ENCODE measurements around the gene OR10R2.
"Not testable (repeated sequence)": the region's sequence is repeated elsewhere in the genome, so short reads cannot be mapped to it uniquely, and the experiment has no call there.

OR10R2 gene, protein sequence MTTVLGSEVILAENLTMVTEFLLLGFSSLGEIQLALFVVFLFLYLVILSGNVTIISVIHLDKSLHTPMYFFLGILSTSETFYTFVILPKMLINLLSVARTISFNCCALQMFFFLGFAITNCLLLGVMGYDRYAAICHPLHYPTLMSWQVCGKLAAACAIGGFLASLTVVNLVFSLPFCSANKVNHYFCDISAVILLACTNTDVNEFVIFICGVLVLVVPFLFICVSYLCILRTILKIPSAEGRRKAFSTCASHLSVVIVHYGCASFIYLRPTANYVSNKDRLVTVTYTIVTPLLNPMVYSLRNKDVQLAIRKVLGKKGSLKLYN

DNA sequence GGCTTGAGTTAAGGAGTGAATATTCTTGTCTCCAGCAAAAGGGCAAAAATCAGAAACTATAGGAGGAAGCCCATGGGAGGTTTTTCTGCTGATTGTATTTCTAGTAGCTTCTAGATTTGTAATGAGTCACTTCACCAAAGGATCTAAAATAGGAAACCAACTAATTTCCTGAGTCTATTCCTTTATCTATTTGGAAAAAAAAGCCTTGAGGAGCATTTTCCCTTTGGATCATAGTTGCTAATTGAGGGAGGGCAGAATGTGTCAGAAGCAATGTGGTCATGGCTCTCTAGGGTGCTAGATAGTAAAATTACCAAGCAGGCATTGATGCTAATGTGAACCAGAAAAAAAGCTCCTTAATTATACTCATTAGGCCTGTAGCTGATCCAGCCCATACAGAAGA lies at the start of gene OR10R2:
Gene OR10R2 (plus strand): TSS at position 301 of the 400 bp plus-strand sequence. CDS start 106 bp downstream, outside the sequence.
- no peak for DNase-seq

DNA sequence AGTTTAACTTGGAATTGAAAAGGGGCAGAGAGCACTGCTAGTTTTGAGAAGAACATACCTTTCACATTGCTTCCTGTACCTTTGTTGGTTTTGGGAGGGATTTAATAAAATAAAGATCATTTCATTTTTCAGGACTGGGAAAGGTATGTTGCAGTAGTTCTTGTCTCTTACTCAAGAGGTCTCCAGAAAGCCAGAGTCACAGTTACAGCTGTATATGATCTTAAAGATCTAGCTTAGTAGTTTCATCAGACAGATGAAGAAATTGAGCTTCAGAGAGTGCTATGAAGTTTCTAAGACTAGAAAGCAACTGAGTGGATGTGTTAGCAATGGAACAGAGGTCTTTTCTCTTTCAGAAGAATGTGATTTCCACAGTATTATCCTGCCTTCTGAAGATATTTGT lies 47.0 kb upstream of the OR10R2 start:
- no peak for DNase-seq

DNA sequence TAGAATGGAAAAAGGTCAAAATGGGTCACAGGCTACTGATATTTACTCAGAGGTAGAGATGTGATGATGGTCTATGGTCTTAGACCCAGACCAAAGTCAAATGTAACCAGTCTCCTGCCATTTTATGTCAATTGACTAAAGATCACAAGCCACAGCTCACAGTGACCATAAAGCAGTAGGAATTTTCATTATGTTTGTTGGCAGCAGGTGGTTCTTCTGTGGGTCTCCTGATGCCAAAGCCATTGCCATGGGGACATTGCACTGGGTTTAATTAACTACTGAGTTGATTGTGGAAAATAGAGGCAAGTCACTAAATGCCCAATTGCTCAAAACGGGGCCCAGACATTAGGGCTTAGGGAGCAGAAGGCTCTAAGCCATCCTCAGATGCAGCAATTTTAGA lies 45.9 kb upstream of the OR10R2 start, which contains the start of gene OR10K2:
Gene OR10K2 (minus strand): TSS at position 101 of the 400 bp plus-strand sequence. CDS start 5,371 bp downstream, outside the sequence.
- no peak for DNase-seq

DNA sequence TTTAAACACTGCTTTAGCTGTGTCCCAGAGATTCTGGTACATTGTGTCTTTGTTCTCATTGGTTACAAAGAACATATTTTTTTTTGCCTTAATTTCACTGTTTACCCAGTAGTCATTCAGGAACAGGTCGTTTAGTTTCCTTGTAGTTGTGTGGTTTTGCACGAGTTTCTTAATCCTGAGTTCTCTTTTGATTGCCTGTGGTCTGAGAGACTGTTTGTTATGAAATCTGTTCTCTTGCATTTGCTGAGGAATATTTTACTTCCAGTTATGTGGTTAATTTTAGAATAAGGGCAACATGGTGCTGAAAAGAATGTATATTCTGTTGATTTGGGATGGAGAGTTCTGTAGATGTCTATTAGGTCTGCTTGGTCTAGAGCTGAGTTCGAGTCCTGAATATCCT lies 41.9 kb upstream of the OR10R2 start:
- not testable (repeated sequence) for DNase-seq

DNA sequence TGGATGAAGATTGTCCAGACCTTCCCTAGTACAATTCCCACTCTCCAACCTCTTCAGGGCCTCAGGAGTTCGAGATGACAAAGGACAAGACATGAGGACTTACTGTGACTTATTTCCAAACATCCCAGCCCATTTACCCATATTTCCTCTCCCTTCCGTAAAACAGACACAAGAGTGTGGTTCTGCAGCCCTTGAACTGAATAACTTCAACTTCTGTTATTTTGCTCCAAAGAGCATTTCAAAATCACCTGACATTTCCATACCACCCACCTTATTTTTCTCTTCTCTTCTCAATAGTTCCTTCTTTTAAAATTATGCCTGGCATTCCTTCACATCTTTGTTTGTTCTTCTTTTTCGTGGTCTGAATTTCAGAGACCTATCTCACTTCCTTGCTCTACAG lies 37.3 kb upstream of the OR10R2 start:
- no peak for DNase-seq

DNA sequence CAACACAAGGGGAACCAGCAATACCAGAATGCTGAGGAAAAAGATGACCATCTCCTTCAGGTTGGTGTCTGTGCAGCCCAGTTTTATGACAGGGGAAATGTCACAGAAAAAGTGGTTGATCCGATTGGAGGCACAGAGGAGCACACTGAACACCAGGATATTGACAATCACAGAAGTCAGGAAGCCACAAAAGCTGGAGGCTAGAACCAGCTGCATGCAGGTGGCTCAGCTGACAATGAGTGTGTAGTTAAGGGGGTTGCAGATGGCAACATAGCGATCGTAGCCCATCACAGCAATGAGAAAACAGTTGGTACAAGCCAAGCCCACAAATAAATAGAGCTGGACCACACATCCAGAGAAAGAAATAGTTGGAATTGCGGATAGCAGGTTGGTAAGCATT lies 26.6 kb upstream of the OR10R2 start:
- DNase-seq: no peak

DNA sequence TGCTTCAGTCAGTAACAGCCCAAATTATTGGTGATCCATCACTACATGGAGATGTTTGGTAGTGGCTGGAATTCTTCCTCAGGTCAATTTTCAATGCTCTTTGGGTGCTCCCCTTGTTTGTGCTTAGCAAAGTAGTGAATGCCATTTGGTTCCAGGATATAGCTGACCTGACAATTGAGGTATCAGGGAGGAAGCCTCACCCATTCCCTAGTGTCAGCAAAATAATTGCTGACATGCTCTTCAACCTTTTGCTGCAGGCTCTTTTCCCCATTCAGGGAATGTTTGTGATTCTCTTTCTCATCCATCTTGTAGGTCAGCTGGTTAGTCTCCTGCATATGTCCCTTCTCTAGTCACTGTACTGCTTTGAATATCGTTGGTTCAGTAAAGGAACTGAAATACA lies 17.5 kb upstream of the OR10R2 start:
- no peak for DNase-seq

DNA sequence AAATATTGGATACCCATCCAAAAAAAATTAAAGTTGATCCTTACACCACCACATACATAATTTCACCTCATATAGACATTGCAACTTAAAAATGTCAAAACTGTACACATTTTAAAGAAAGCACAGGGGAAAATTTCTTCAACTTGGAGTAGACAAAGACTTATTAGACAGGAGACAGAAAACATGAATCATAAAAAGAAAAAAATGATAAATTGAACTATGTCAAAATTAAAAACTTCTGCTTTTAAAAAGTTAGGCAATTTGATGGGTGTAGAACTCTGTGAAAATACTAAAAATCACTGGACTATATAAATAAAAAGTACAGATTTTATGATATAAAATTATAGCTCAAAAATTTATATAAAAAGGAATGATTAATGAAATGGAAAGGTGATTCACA lies 14.8 kb upstream of the OR10R2 start:
- DNase-seq: no peak

DNA sequence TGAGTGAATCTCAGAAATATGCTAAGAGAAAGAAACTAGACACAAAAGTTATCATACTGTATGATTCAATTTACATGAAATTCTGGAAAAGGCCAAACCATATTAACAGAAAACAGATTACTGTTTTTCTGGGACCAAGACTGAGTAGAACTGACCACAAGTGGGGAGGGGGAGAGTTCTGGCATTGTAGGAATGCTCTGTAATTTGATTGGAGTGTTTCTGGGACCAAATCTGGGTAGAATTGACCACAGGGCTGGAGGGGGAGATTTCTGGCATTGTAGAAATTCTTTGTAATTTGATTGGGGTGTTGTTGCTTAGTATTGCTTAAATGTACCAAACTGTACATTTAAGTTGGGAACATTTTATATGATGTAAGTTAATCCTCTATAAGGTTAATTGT lies 13.8 kb upstream of the OR10R2 start:
- no peak for DNase-seq

DNA sequence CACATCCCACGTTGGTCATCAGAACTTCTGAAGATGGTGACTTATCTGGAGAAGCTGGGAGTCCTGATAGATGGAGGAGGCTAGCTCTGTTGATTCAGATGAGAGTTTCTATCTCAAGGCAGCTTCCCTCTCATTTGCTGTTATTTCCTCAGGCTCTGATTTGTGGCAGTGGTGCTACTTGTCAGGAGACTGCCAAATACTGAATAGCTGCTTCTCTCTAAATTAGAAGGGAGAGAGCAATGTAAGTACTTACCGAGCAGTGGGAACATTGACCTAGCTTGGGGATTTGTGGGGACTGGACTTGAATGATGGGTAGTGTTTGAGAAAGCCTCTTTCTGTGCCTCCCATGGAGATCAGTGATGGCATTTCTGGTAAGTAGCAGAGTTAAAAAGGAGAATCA lies 10.5 kb upstream of the OR10R2 start, which contains the start of gene OR10K1:
Gene OR10K1 (plus strand): TSS at position 301 of the 400 bp plus-strand sequence. CDS start 3,728 bp downstream, outside the sequence.
- no peak for DNase-seq

DNA sequence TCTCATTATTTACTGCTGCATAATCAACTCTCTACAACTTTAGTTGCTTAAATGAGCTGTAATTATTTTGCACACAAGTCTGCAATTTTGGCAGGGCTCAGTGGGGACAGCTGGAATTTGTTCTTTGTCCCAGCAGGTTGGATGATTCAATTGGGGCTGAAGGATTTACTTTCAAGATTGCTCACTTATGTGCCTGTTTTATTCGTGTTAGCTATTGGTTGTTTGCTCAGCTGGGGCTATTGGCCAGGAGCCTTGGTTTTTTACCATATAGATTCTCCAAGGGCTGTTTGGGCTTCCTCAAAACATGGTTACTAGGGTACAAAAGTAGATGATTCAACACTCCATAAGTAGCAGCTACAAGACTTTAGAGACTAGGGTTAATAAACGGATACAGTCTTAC lies 13.4 kb downstream of the OR10R2 start:
- DNase-seq: no peak

DNA sequence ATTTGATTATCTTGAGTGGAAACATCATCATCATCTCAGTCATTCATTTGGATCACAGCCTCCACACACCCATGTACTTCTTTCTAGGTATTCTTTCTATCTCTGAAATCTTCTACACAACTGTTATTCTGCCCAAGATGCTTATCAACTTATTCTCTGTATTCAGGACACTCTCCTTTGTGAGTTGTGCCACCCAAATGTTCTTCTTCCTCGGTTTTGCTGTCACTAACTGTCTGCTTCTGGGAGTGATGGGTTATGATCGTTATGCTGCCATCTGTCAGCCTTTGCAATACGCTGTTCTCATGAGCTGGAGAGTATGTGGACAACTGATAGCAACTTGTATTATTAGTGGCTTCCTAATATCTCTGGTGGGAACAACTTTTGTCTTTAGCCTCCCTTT lies 19.3 kb downstream of the OR10R2 start:
- DNase-seq: no peak

DNA sequence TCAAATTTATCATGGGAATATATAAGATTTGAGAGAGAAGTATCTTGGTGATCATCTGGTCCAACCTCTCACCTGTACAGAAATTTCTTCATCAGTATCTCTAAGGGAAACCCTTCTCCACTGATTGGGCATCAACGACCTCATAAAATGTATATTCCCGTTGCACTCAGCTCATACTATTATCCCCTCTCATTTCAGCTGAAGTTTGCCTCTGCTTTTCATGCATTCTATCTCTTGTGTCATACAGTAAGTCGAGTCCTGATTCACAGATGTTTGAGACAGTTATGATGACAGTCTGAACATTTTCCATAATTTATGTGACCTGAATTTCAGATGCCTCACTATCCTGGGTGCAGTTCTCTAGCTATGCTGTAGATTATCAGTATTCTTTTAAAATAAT lies 21.0 kb downstream of the OR10R2 start:
- no peak for DNase-seq

DNA sequence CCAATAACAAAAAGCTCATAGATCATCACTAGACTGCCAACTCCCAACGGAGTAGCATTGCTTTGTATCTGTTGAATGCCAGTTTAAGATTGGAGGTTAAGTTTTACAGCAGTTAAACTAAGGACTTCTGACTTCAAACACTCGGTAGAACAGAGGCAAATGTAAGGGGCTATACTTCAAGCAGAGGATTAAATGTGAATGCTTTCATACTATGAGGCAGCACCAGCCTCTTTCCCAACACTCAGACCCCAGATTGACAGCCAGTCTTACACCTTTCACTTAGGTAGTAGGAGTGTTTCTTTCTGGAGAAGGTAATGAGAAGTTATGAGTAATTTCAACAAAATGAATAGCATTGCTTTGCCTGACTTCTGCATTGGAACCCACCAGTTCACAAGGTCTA lies 22.8 kb downstream of the OR10R2 start:
- DNase-seq: no peak

DNA sequence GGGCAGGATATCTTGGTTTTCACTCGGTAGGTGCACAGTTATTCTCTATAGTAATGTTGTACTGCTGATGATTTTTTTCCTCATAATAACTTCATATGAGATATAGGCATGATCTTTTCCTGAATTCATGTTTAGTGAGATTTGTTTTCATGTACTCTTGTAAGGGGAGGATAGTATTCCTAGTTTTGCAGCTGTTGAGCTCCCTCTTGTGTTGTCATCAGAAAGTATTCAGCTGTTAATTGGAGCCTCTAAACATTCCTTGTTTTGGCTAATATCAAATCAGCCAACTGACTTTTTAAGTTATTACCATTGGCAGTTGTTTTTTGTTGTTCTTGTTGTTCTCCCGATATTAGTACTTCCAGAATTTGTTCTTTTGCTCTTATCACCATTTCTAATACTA lies 24.4 kb downstream of the OR10R2 start:
- no peak for DNase-seq

DNA sequence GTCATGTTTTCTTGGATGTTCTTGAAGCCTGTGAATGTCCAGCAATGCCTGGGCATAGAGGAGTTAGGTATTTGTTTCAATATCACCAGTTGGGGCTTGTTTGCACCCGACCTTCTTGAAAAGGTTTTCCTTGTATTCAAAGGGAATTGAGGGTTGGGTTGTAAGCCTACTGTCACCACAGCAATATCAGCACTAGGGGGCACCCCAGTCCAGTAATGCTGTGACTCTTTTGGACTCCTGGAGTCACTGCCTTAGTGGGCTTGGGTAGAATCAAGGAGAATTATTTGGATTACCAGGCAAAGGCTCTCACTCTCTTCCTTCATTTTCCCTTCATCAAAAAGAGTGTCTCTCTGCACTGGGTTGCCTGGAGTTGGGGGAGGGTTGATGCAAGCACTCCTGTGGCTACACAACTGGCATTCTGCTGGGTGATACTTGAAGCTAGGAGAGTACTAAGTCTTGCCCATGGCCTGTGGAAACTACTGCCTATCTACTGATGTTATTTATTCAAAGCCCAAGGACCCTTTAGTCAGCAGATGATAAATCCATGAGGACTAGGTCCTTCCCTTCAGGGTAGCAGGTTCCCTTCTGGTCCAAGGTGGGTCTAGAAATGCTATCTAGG lies 34.5 kb downstream of the OR10R2 start:
- DNase-seq: no peak

DNA sequence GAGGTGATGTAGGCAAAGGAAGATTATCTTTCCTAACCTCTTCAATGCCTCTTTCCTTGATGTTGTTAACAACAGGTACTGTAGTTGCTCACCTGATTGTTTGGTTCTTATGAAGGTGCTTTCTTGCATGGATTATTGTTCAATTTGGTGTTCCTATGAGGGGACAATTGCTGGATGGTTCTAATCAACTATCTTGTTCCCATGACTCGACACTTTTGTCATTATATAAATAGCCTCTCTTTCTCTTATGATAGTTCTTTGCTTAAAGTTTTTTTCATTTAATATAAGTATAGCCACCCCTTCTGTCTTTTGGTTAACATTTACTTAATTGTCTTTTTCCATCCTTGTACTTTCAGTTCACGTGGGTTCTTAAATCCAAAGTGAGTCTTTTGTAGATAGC lies 35.5 kb downstream of the OR10R2 start:
- DNase-seq: no peak

DNA sequence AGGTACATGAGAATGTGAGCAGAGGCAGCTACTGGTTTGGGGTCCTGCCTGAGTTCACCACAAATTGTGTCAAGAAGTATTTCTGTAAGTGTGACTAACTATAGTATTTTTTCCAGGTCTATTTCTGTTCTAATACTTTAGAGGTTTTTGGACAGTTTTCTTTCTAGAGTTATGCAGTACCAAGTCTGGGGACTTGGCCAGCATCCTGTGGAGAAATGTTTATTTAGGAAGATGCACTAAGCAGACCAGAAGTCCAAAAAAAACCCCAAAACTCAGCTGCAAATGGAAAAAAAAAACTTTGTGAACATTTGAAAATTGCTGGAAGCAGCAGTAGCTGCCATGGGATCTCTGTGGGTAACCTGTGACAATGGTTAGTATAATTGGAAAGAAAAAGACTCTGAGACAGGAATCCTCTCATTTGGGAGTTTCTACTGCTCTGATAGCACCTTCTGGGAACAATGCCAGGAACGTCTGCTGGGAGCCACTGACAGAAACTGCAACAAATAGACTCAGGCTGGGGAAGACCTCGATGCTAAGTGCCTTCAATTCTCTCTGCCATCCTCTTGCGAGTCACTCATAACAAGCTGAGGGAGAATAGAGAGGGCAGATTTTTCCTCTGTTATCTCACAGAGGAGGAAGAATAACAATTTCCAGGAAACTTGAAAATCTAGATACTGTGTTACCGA lies 37.6 kb downstream of the OR10R2 start:
- no peak for DNase-seq

DNA sequence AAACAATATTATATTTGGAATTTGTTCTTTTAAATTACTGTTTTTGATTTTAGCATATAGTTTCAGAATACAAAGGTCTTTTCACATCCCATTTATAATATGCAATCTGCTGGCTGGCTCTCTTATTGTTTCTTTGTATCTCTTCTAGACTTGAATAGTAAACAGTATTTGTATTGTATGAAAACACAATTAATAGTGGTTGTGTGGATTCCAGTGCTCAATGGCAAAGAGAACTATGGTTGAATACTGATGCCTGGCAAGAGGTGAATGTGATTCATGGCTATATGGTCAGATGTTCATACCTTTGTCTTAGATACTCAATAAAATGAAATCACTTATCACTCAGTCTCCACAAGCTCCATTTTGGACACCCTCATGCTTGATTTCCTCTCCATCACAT lies 44.9 kb downstream of the OR10R2 start:
- DNase-seq: no peak

DNA sequence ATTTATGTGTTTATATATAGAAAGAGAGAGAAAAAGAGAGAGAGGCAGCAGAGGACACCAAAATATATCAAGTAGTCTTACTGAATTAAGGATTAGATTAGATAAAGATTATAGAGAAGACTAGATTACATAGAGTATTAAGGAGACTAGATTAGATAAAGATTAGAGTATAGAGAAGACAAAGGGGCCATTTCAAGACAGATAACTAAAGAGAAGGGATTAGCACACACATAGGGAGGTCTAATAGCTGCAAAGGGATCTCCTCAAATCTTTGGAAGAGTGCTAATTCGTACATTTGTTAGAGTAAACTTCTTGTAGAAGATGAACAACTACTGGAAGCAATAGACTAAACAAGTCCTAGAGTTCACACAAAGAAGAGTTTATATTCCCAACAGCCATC lies 48.0 kb downstream of the OR10R2 start:
- DNase-seq: no peak

DNA sequence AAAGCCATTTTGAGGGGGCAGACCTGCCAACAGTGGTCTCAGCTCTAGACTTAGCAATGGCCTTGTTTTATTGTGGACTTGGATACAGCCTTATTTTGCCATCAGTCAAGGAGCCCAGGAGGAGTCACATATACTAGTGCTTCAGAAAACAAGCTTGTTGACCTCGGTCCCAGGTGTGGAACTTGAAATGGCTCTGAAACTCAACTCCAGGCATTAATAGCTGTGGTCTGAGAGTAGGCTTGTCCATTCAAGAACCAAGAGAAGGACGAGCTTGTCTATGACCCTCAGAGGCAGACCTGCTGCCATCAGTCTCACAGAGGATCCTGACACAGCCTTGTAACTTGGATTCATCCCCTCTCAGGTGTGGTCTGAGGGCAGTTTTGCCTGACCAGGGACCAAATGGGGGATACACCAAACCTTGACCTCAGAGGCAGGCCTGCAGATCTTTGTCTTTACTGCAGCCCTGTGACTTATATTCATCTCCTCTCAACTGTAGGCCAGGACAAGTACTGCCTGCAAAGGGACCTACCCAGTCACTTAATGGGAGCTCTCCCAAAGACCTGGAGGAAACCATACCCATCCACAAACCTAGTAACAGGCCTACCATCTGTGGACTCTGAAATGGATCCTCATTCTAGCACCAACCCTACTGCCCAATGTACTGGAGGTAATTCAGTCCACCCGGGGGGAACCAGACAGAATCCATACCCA lies 49.1 kb downstream of the OR10R2 start:
- DNase-seq: no peak

DNA sequence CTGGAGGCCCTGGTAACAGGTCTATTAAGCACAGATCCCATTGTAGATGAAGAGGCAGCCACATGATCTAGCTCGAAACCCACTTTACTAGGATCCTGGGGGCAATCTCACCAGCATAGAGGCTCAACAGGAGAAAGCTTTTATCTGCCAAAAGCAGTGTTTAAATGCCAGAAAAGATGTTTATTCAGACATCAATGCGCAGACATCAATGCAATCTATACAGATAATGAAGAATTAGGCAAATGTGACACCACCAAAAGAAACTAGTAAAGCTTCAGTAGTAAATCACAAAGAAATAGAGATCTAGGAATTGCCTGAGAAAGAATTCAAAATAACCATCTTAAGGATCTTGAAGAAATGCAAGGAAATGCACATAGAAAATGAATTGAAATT lies 49.6 kb downstream of the OR10R2 start:
- DNase-seq: no peak

DNA sequence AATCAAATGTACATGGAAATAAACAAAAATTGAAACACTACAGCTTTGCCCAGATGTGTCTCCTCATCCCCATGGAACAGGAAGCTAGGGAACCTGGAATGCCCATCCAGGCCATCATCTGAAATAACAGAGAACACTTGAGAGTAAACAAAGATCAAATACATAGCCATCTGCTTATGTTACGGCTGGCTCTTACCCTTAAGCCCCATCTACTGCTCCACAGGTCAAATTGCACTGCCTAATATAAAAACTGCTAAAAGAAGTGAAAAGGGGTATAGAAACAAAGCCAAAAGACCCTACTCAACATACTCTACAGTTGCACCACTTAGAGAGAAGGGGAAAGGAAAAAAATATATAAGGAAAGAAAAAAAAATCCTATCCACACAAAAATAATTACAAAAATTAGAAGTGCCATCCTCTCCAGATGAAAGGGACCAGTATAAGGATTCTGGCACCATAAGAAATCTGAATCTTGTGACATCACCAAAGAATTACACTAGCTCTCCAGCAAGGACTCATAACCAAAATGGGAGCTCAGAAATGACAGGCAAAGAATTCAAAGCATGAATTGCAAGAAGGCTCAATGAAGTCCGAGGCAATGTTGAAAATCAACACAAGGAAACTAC lies 55.3 kb downstream of the OR10R2 start:
- DNase-seq: no peak

All from NCI-H526 treated with DMSO at 0.1 percent for 48 hours (cell line).